GM19463 (cell line): Measurements from ENCODE around the gene IGSF22.

Experiments
- ATAC-seq: cut with Tn5 transposase; IDR thresholded peaks from one replicate; pipeline ENCODE4 v1.9.1; 2021; ENCODE audit warnings: mild to moderate bottlenecking, moderate library complexity; ENCODE audit not compliant: unreplicated experiment

IGSF22 gene

DNA sequence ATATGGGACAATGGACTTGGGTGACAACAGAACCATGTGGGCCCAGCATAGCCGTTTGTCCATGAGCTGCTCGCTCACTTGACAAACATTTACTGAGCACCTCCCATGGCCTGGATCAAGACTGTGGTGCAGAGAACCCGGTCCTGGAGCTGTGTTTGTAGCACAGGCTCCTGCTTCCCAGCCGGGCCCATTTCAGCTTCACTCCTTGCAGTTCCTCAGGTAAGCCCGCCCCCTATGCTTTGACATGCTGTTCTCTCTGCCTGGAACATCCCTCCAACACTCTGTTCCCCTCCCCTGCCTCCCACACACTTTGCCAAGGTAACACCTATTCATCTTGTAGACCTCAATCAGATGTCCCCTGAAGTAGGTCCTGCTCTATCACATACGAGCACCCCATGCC lies 19.3 kb upstream of the IGSF22 start:
- ATAC-seq = no peak

DNA sequence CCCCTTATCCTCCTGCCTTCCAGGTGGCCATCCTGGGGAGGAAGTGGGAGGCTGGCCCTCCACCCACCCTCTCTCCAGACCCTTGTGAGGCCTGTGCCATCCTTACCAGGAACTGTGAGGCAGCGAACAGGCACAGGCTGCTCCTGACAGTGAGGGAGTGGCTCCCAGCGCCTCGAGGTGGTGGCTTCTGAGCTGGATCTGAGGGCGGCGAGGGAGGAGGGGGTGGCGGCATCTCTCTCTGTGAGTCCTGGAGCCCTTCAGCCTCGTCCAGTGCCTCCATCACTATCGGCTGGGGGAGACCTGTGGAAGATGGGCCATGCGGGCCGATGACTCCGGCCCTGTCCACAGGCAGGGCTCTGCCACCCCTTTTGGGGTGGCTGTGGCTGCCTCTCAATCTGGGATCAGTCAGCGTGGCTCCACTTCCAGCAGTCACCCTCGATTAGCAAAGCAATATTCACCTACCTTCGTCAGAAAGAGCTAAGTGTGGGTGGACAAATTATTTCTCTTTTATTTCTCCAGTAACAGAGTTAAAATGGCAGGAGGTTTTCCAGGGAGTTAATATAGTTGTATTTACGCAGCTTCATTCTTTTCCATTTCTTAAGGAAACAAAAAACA lies 18.0 kb upstream of the IGSF22 start:
- no peak for ATAC-seq

DNA sequence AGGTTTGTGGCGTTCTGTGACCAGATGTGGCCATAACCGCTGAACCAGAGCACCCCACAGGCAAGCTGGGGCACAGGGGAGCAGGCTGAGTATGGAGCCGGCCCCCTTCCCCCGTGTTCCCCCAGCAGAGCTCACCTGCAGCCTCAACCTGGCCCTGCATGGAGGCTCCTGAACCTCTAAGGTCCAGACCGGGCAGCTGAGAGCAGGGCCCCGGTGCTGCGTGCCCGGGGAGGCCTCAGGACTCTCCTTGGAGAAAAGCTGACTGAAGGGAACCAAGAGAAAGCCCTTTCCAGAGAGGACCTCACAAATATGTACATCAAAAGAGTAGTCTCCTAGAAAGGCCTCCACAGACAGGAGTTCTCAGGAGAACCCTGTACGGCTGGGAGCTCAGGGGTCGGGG lies 17.4 kb upstream of the IGSF22 start:
- ATAC-seq = no peak

- no peak for ATAC-seq
These were observed 15.8 kb upstream of the IGSF22 start for GRCh38 chr11:18741783-18742182.

- no peak for ATAC-seq
These were observed 13.7 kb upstream of the IGSF22 start for GRCh38 chr11:18739685-18740084.

DNA sequence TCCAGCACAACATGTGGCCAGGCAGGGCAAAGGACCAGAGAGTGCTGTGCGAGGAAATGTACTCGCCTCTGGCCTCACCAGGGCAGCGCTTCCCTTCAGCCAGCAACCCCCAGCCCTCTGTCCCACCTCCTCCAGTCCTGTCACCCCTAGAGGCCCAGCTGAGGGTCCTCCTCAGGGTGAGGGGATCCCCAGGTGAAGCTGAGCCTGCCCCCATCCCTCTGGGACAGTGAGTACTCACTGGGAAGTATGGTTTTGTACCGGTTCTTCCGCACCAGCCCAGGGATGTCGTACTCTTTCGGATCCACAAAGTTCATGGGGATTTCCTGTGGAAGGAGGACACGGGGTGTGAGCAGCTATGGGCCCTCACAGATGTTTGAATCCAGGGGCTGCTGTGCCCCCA lies 11.7 kb upstream of the IGSF22 start:
- no peak for ATAC-seq

DNA sequence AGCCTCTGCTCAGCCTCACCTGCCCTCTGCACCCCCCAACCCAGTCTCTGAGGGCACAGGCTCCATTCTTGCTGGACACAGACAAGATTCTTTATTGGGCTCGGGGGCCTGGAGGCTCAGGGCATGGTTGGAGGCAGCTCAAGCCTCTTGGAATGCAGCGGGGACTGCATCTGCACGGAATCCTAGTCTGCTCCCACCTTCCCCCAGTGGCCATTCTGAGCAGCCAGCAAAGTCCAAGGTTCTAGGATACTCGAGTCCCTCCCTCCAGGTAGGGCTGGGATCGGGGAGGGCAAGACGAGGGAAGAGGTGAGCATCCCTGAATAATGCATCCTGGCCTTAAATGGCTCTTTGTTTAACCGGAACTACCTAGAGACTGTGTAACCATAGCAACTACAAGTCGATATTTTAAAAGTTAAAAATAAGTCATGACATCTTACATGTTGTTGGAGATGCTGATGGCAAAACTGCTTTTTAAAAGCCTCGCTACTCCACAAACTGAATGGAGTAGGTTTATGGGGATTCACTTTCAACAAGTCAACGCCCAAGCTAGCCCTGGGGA lies 10.7 kb upstream of the IGSF22 start:
- ATAC-seq = no peak

GRCh38 chr11:18733202-18733601 lies 7.2 kb upstream of the IGSF22 start:
- no peak for ATAC-seq

DNA sequence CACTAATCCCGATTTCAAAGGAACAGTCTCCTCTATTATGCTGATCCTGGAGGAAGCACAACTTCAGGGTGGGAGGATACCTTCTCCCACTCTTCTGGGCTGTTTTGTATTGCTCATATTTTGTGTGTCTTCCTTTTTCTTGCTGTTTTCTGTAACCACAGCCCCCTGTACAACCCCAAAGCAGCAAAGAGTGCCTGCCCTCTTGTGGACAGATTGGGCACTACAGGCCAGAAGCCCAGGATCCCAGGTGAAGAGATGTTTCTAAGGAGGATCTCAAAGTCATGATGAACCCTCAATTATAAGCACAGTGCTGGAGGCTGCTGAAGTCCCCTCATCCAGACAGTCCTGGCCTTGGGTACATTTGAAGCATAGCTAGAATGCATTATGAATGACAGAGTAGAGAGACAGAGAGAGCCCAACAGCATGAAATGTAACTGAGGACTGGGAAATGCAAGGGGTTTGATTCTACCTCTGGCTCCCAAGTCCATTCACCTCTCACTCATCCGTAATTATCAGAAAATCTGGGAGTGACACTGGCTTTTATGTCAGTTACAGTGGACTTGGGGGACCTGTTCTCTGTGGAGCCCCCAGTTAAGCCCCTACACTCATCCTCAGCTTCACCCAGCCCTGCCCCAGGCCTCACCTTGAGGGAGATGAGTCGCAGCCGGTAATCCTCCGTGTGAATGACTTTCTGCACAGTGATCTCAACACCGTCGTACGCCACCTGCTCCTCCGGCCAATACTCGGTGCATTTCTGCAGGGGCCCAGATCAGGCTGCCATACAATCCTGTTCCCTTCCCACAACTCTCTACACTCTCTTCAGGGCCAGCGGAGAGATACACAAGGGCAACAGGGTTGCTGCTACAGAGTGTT lies 6.2 kb upstream of the IGSF22 start:
- ATAC-seq = no peak

- no peak for ATAC-seq
These were observed 5.5 kb upstream of the IGSF22 start for GRCh38 chr11:18731441-18731840.

- ATAC-seq = no peak
These were observed 4.0 kb upstream of the IGSF22 start for GRCh38 chr11:18730020-18730419.

GRCh38 chr11:18729426-18729825 lies 3.4 kb upstream of the IGSF22 start:
- ATAC-seq = no peak

- ATAC-seq = no peak
These were observed 2.7 kb upstream of the IGSF22 start for GRCh38 chr11:18728658-18729057.

DNA sequence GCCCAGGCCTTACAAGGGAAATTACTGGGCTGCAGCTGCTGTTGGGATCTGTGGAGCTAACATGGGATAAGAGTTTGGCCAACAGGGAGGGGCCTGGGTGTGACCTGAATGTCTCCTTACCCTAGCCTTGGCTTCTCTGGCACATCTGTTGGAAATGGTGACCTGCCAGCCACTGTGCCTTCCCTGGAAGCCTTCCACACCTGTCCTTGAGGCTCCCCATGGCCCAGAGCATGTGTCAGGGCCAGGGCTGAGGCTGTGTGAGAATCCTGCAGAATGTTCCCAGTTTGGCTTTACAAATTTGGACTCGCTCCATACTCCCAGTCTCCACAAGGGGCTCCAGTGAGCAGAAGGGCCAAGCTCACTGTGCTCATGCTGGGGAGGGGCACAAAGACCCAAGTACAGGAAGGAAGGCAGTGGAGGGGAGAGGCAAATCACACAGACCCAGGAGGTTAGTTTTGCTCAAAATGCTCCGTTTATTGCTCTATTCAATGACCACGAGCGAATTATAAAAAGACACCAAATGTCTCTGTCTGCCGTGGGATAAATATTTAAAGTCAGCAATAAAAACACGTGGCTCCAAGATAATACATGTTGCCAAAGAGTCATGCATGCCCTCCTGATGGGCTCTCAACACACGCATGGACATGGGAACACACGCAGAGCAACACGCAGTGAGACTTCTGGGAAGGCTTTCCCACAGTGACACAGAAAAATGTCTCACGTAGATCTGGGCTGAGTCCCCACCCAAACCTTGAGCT lies 1.7 kb upstream of the IGSF22 start:
- ATAC-seq = peak; percentile 63

GRCh38 chr11:18723991-18724390 lies 2.0 kb downstream of the IGSF22 start:
- no peak for ATAC-seq

GRCh38 chr11:18722293-18722637 lies 3.7 kb downstream of the IGSF22 start:
- ATAC-seq = peak; percentile 7

DNA sequence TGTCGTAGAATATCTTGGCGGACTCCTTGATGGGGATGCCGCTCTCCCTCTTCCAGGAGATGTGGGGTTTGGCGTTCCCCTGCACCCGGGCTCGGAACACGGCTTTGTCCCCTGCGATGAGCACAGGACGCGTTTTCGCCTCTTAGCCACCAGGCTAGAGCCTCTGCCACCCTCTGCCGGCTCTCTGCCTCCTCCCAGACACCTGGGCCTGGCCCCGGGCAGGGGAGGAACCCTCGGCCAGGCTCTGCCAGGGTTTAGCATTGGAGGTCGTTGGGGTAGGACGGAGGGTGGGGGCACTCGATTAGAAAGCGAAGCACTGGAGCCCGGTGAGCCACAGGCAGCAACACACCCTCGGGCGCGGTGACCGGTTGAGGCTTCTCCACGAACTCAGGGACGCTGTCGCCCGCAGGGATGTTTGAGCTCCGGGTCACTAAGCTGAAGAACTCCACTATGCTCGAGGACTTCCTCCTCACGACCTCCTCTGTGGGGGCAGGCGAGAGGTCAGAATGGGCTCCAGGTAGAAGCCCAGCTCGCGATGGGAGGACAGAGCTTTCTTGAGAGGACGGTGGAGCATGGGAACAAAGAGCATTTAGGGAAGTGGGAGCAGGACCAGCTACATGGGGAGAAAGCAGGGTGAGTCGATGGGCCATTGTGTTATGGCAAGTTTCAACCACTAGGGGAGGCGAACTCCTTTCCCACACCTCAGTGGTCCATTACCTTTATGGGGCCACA lies 4.3 kb downstream of the IGSF22 start:
- ATAC-seq = peak; percentile 52

GRCh38 chr11:18720808-18721560 lies 5.0 kb downstream of the IGSF22 start:
- ATAC-seq = peak; percentile 81

DNA sequence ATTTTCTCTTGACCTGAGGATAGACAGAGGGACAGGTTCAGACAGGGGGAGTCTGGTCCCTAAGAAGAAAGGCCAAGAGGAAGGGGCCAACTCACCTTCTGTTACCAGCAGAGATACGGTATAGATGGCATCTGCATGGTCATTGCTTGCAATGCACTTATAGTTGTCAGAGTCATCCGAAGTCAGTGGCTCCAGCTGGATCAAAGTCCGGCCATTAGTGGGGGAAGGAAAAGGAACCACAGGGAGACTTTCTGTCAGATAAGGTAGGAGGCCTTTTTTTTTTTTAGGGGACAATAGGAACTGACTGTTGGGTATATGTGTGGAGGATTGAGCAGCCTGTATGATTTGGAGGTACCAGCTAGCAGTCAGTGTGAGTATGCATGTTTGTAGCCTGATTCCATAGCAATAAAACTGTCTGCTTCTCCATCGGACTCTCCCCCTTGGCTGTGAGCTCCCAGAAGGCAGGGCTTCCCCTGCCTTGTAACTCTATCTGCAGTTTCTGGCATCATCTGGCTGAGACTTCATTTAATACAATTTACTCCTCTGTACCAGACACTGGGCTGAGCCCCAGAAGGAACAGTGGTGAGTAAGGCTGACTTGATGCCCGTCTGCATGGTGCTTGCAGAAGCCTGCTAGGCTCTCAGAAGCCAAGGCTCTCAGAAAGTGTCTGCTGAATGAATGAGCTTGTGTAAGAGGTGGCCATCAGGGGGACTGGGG lies 5.7 kb downstream of the IGSF22 start:
- no peak for ATAC-seq

- no peak for ATAC-seq
These were observed 10.5 kb downstream of the IGSF22 start for GRCh38 chr11:18715476-18715875.
